Ishikawa (cell line): ENCODE results near the gene DNAAF9.

Experiments
- CREB1 ChIP-seq: IDR thresholded peaks from 2 replicates; pipeline ENCODE4 v1.6.1; 2012; ENCODE audit warnings: low read depth
- EGR1 ChIP-seq: IDR thresholded peaks from 2 replicates; pipeline ENCODE4 v1.6.1; 2012
- EP300 ChIP-seq: IDR thresholded peaks from 2 replicates; pipeline ENCODE4 v1.6.1; 2012; ENCODE audit warnings: borderline replicate concordance
- FOXM1 ChIP-seq: IDR thresholded peaks from 2 replicates; pipeline ENCODE4 v1.6.1; 2012; ENCODE audit warnings: low read depth, borderline replicate concordance
- MAX ChIP-seq: IDR thresholded peaks from 2 replicates; pipeline ENCODE4 v1.6.1; 2012
- REST ChIP-seq: IDR thresholded peaks from 2 replicates; pipeline ENCODE4 v1.6.1; 2012; ENCODE audit warnings: low read depth, mild to moderate bottlenecking
- TEAD4 ChIP-seq: IDR thresholded peaks from 2 replicates; pipeline ENCODE4 v1.6.1; 2012
- USF1 ChIP-seq: IDR thresholded peaks from 2 replicates; pipeline ENCODE4 v1.6.1; 2012

- TF ChIP-seq EP300 (no peak), REST (no peak), TEAD4 (no peak), MAX (no peak), FOXM1 (no peak), USF1 (no peak), CREB1 (no peak), EGR1 (no peak)
These were observed 29.8 kb downstream of the DNAAF9 start for GRCh38 chr20:3377644-3378043.
